NCI-H1105 treated with DMSO at 0.1 percent for 48 hours (cell line): ENCODE measurements around the gene PCSK5.
"Not testable (repeated sequence)": the region's sequence is repeated elsewhere in the genome, so short reads cannot be mapped to it uniquely, and the experiment has no call there.

Experiments
- DNase-seq: peaks from one replicate; lab custom pipeline; 2025; lab: John Stamatoyannopoulos, UW

Gene PCSK5

DNA sequence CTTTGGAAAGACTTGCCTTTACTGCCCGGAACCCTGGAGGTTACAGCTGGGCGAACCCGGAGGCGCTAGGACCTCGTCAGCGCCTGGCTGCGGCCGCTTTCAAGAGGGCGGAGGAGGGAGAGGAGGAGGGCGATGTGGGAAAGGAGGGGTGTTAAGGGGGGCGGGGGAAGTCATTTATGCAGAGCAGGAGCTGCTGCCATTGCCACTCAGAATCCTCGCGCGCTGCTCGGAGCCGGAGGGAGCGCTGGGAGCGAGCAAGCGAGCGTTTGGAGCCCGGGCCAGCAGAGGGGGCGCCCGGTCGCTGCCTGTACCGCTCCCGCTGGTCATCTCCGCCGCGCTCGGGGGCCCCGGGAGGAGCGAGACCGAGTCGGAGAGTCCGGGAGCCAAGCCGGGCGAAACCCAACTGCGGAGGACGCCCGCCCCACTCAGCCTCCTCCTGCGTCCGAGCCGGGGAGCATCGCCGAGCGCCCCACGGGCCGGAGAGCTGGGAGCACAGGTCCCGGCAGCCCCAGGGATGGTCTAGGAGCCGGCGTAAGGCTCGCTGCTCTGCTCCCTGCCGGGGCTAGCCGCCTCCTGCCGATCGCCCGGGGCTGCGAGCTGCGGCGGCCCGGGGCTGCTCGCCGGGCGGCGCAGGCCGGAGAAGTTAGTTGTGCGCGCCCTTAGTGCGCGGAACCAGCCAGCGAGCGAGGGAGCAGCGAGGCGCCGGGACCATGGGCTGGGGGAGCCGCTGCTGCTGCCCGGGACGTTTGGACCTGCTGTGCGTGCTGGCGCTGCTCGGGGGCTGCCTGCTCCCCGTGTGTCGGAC, at the start of gene PCSK5:
Gene PCSK5 (plus strand): TSS at position 202 of the 805 bp plus-strand sequence. CDS start 509 bp downstream, at position 711.
- DNase-seq = peak; percentile 89

DNA sequence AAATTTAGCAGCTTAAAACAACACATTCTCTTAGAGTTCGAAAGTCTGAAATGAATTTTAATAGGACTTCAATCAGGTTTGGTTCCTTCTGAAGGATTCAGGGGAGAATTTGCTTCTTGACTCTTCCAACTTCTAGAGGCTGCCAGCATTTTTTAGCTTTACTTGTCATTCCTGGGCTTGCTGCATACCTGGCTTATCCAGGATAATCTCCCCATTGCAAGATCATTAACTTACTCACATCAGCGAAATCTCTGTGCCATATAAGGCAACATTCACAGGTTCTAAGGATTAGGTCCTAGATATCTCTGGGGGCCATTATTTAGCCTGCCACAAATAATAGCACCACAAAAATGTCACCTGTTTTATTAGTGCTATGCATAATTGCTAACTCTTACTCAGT, 46.2 kb upstream of the PCSK5 start:
- no peak for DNase-seq

DNA sequence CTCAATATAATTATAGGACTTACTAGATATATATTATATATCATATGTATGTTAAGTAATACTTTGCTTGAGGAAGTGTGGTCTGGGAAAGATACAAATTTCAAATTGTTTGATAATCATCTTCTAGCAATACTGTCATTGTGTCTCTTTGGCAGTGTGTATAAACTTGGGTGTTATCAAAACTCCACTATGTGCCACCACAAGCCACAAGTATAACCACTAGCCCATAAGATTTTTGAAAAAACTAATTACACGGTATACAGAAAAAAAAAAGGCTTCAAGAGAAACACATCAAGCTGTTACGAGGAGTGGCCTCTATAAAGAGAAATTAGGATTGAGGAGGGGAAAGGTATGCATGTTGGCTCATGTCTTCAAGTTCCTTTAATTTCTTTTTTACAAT, 44.7 kb upstream of the PCSK5 start:
- DNase-seq = no peak

DNA sequence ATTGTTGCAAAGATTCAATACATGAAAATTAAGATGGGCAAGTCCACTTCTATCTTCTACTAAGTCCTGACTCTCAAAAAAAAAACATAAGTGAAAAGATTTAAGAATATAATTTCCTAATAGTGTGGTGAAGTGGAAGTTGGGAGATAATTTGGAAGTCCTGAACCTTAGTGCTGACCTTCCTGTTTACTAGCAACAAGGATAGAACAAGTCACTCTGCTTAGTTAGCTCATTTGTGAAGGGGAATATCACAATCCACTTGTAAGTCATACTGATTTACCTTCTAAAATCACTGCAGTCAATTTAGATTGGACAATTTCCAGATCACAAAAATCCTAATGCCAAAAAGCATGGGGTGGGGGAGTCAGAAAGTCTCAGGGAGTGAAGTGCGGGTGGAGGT, 43.4 kb upstream of the PCSK5 start:
- no peak for DNase-seq

DNA sequence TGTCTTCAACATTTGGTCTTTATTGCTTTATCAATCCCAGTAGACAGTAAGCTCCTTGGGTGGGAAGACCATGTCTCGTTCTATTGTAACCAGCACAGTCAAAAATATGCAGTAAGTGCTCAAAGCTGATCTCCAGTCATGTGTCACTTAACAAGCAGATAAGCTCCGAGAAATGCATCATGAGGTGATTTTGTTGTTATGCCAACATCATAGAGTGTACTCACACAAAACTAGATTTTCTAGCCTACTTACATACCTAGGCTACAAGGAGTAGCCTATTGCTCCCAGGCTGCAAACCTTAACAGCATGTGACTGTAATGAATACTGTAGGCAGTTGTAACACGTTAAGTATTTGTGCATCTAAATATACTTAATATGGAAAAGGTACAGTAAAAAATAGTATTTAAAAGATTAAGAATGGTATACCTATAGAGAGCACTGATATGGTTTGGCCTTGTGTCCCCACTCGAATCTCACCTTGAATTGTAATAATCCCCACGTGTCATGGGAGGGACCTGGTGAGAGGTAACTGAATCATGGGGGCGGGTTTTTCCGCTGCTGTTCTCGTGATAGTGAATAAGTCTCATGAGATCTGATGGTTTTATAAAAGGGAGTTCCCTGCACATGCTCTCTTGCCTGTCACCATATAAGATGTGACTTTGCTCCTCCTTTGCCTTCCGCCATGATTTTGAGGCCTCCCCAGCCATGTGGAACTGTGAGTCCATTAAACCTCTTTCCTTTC, 39.8 kb upstream of the PCSK5 start:
- DNase-seq = no peak

DNA sequence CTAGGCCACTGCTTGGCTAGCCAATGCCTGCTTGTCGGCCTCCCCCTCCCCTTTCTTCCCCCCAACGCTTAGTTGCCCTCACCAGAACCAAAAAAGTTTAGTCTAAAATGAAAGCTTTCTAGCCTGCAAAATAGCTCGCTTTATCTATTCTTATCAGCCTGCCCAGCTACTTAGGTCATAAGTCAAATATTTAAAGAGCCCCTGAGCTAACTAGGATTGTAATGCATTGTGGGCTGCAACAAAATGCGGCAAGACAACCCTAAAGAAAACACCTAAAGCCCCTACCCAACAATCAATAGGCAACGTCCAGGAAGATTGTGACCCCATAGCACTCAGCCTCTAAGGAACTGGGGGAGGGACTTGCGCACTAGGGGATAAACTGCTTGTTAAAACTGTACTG, 38.6 kb upstream of the PCSK5 start:
- DNase-seq = no peak

DNA sequence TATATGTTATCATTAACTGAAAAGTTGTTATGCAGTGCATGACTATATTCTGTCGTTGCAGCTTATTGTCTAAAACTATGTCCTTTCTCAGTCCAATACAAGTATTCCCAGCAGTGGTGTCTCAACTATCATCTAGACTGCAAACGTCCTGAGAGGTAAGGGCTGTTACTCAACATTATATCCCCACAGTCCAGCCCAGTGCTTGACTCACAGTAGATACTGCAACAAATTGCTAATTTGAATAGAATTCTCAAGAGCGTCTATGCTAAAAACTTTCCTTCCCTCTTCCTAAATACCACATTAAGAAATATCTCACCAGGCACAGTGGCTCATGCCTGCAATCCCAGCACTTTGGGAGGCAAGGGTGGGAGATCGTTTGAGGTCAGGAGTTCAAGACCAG, 37.7 kb upstream of the PCSK5 start:
- no peak for DNase-seq

DNA sequence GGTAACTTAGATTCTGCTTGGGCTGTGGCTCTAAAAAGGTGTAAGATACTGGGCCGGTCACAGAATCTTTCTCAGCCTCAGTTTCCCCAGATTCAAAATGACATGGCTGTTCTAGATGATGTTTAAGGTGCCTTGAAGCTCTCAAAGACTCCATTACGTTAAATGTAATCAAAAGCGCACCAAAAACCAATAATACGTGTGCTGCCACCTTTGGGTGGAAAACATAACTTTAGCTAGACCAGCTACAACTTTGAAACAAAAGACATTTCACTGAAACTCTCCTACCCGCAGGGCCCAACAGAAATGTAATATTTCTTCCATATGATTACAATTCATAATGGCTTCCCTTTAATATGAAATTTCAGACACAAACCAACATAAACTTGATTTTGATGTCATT, 35.0 kb upstream of the PCSK5 start:
- DNase-seq = peak; percentile 1

DNA sequence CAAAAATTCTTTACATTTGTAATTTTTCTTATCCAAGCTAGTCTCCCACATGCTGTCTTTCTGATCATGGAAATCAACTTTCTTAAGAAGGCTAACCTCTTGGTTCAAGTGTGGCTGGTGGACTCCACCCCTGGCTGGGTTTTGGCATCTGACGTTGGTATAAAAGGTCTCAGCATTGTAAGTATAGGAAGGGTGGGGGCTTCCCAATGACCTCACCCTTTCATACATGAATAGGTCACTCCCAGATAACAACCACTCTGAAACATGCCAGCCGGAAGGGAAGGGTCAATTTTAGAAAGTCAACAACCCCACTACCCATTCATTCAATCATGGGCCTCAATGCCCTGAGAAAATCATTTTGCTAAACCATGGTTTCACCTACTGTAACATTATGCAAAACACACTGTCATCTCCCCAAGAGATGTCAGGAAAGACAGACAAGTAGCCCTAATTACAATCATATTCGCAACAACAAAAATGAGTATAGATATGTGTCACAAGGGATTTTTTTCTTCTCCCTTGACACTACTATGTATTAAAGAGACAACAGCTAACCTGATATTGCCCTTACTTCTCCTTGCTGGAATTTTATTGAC, 31.9 kb upstream of the PCSK5 start:
- no peak for DNase-seq

DNA sequence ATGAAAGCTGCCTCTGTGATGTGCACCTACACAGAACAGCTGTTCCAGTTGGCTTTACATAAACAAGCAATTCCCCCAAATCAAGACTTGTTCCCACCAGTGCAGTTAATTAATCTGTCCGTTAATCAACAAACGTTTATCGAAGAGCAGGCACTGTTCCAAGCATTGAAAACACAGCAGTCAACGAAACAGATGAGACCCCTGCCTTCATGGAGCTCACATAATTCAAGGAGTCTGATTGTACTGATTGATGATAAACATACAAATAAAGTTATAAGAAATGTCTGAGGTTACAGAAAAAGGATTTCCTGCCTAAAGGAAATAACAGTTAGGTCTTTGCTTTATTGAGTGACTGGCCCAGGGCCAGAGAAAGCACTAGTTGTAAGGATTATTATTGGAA, 26.2 kb upstream of the PCSK5 start:
- DNase-seq = no peak

DNA sequence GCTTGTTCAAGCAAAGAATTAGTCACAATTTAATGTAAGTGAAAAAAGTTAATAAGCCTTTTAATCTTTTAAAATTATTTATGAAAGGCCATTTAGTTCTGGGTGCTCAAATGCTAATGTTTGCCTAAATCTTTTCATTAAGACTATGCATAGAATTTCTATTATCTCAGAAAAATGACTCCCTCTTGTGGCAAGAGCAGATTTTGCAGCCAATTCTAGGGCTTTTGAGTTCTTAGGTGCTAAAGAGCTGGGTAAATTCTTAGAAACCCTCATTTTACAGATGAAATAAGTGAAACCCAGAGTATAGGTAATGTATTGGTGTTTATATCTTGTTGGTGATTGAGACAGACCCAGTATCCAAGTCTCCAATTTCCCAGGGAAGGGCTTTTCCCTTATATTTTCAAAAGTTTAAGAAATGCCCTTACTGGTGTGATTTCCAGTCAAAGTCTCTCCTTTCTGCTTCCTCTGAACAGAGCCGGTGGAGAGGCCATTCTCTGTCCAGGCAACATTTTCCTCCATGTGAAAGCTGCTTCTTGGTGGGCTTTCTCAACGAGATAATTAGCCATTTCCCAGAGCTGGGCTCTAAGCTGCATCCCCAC, 24.1 kb upstream of the PCSK5 start:
- DNase-seq = peak; percentile 47

DNA sequence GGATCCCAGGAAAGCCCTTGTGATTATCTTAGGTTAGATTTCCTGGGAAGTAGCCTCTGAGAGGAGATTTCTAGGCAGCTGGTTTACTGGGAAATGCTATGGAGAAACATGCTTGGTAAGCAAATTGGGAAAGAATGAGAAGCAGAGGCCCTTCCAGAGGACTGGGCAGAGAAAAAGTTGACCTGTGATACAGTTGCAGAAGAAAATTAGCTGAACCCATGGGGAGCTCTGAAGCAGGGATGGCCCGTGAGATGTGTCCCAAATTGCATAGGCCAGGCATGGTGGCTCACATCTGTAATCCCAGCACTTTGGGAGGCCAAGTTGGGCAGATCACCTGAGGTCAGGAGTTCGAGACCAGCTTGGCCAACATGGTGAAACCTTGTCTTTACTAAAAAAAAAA, 21.9 kb upstream of the PCSK5 start:
- DNase-seq = not testable (repeated sequence)

DNA sequence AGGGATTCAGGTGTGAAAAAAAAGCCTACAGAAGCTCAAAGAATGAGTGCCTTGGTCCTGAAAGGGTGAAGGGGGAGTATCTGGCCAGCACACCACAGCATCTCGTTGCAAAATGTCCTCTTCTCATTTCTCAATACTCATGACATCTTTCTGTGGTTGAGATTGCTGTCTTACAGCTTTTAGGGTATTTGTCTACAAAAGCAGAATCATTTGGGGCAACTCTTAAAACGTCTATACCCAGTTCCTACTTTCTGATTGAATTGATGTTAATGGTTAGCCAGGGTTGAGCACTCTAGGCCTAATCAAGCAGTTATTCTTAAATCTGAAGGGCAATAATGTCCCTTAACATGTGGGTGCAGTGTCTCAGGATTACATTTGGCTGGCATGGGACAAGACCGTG, 21.2 kb upstream of the PCSK5 start:
- DNase-seq = no peak

DNA sequence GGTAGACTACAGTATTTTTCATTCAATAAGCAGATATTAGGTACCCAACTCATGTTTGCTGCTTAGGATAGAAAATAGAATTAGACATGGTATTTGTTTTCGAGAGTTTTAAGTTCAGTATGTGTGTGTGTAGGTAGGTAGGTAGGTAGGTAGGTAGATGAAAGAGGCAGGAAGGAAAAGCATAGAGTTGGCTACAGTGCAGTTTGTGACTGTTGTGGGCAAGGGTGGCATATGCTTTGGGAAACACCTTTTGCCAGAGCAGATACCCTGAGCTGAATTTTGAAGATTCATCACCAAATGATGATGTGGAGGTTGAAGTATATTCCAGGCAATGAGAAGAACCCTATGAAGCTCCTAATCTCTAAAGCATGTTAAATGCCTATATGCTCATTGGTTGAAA, 20.0 kb upstream of the PCSK5 start:
- DNase-seq = no peak

DNA sequence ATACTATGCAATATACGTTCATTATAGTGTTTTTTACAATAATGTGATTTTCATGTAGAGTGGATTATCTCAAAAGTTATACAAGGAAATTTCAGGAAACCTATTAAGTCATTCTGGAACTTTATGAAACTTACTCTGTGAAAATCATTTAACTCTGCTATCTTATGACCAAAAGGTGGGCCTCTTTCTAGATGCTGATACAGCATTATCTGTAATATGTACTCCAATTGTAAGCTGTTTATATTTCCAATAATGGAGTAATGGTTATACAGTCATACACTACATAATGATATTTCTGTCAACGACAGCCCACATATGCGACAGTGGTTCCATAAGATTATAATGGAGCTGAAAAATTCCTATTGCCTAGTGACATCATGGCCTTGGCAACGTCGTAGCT, 18.8 kb upstream of the PCSK5 start:
- DNase-seq = no peak

DNA sequence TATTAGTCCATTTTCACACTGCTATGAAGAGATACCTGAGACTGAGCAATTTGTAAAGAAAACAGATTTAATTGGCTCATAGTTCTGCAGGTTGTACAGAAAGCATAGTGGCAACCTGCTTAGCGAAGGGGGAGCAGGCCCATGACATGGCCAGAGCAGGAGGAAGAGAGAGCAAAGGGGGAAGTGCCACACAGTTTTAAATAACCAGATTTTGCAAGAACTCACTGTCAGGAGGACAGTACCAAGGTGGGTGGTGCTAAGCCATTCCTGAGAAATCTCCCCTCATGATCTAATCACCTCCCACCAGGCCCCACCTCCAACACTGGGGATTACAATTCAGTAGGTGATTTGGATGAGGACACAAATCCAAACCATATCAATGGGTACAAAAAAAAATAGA, 16.8 kb upstream of the PCSK5 start:
- no peak for DNase-seq

DNA sequence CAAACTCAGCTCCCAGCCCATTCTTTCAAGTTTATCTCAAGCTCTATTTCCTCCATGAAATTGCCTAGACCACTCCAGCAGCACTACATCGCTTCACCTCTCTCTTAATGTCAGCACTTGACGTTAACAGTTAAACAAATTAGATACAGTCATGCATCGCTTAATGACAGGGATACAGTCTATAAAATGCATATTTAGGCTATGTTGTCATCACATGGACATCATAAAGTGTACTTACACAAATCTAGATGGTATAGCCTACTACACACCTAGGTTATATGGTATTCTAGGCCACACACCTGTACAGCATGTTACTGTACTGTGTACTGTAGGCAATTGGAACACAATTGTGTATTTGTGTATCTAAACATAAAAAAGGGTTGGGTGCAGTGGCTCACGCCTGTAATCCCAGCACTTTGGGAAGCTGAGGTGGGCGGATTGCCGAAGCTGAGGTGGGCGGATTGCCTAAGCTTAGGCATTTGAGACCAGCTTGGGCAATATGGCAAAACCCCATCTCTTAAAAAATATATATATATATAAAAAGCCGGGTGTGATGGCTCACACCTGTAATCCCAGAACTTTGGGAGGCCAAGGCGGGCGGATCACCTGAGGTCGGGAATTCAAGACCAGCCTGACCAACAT, 13.4 kb upstream of the PCSK5 start:
- no peak for DNase-seq

DNA sequence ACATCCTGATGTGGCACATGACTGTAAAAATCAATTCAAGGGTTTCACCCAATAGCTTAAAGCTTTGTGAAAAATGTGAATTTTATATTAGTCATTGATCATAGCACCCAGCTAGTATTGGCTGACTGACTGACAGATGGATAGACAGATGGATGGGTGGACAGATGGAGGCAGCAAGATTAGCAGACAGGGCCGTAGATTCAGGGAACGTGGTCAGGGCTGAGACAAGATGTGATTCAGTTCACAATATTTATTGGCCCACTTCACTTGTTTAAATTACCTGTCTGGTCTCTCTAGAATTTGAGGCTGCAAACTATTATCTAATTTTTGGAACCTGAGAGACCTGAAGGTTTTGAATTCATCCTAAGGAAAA, 12.0 kb upstream of the PCSK5 start:
- no peak for DNase-seq

DNA sequence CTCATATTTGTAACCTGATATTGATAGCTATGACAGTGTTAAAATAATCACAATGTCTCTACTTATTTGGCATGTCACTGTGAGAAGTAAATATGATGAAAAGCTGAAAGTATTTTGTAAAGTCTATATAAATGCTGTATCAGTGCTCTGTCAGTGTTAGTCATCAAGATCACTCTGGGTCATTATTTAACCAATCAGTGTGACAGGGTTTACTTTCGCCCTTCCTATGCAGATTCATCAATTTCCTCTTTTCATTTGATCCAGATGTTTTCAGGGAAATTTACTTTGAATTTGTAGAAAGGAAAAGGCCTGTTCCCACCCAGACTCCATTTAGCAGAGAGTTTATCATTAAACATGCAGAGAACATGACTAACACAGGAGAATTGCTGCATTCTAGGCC, 9.9 kb upstream of the PCSK5 start:
- DNase-seq = no peak

DNA sequence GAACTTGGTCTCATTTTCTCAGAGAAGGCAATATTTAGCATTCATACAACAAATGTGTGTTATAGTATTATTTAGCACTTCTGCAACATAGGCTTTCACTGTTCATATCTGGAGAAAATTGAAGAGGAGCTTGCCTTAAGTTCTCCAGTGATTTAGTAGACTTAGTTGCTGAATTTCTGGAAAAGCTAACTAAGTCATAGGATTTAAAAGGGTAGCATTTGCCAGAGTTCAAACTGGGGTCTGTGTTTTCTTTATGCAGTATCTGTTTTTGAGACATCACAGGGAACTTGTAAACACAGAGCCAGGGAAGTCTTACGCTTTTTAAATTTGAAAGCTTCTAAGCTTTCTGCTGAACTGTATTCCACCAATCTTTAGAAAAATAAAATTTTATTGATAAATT, 8.7 kb upstream of the PCSK5 start:
- no peak for DNase-seq

DNA sequence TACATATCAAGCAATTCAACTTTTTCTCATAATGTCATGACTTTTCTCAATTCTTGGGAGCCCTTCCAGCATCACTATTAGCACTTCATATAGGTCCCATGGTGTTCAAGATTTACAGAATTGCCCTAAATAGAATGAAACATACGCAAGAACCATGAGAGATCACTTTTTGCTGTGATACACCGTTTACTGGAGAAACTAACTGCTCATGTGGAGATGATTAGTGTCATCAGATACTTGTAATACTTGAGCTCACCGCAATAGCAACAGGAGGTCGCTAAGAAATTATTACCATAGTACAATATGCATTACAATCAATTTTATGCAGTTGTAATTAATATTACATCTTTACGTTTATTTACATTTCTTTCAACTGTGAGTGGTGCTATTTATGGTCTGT, 4.8 kb upstream of the PCSK5 start:
- no peak for DNase-seq

DNA sequence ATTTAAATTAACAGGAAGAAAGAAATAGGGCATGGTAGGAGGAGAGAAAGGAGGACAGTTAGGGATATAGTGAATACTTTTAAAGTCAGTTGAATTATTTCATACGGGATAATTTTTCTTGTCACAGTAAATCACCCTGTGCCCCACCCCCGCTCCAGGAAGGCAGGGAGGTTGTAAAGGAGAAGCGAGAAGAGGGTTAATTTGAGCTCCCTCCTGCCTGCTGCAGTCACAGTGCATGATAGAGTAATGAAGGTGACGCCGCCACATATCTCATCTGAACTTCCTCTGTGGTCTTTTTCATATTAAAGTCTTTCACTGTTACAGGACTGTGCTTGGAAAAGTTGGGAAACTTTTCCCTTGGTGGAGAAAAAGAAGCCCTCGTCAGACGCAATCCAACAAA, 896 bp upstream of the PCSK5 start:
- no peak for DNase-seq
